GM23338 (cell line): ENCODE measurements around the gene FGGY.

Source experiments
- CTCF ChIP-seq, 2 experiments: fragments of 200-600 bp in 1 of 2; sonication (generic) in 1 of 2; conservative IDR thresholded peaks; 2 replicates each; pipeline versions ENCODE4 v1.5.1 to v1.6.1; 2016 to 2017; ENCODE audit warnings: antibody characterized with exemption in 2 of 2, low read depth in 2 of 2, mild to moderate bottlenecking in 2 of 2, moderate library complexity in 1 of 2
- EZH2 ChIP-seq: fragments of 200-600 bp; sonication (generic); IDR thresholded peaks from one replicate; pipeline ENCODE4 v1.8.0; 2017; ENCODE audit warnings: antibody characterized with exemption, mild to moderate bottlenecking, low read depth; ENCODE audit not compliant: unreplicated experiment
- NANOG ChIP-seq: IDR thresholded peaks from 2 replicates; pipeline ENCODE4 v1.6.1; 2016; ENCODE audit warnings: antibody characterized with exemption, borderline replicate concordance

- TF ChIP-seq NANOG (no peak), CTCF (conservative IDR thresholded peaks at IDR 0.05; ENCODE audit: low read depth in 2 of 2) (no peak), EZH2 (no peak)
These were observed 304.9 kb downstream of the FGGY start for GRCh38 chr1:59601811-59602210.
